ENCODE data around the gene HLA-DRB1.
"Not testable (repeated sequence)": the region's sequence is repeated elsewhere in the genome, so short reads cannot be mapped to it uniquely, and the experiment has no call there.

Gene HLA-DRB1

DNA sequence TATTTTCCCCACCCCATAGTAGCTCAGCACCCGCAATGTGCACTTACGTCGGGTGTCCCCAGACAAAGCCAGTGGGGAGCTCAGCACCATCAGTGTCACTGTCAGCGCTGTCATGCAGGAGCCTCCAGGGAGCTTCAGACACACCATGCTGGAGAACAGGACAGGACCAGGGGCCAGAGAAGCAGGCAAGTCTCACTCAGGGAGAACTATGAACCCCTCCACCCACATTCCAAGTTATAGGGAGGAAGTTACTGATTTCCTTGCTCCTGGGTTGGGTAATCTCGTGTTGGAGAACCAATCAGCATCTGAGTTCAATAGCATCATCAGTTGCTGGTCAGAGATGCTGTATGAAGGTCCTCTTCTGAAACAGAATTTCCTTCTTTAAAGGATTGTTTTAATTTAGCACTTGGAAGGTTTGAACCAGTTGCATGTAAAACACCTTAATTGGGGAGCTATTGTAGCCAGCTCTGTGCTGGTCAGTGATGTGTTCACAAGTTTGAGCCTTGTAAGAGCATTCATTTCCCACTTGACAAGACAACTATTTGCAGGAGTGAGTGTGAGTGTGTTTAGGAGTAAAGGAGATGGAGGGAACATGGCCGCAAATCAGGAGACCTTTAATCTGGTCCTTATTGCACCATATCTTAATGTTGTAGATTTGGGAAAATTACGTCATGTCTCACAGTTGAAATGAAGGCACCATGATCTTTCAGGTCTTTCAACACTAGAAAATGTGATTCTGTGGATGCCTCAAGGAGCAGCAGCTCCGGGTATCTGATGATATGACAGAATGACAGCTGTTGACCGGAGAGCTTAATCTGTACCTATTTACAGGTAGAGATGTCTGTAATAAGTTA is at the start of gene HLA-DRB1:
HLA-DRB1 (minus strand) TSS at position 253 of the 854 bp plus-strand sequence; CDS start at position 147, 106 bp downstream.
- in situ Hi-C loops (cut with MboI; ENCODE audit: low sequenced_read_pairs): no loop called here

DNA sequence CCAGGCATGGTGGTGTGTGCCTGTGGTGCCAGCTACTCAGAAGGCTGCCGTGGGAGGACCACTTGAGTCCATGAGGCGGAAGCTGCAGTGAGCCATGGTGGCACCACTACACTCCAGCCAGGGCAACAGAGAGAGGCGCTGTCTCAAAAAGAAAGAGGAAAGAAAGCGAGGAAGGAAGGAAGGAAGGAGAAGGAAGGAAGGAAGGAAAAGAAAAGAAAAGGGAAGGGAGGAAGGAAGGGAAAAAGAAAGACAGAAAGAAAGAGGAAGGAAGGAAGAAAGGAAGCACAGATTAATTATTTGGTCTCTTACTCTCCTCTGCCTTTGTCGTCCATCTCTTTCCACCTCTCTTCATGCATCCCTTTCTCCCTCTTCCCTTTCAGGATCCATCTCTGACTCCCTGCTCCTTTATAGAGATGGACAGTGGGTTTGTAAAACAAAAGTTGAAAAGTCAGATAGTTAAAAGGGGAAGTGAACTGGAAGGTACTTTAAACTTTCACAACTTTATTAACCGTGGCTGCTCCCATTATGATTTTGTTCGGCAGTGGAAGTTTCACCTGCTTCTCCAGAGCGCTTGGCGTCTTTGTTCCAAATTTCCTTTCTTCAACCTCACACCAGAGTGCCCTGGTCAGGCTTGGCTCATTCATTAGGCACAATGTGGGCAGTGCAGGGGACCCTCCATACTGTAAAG is 49.0 kb upstream of the HLA-DRB1 start:
- in situ Hi-C loops (cut with MboI; ENCODE audit: low sequenced_read_pairs): no loop called here

DNA sequence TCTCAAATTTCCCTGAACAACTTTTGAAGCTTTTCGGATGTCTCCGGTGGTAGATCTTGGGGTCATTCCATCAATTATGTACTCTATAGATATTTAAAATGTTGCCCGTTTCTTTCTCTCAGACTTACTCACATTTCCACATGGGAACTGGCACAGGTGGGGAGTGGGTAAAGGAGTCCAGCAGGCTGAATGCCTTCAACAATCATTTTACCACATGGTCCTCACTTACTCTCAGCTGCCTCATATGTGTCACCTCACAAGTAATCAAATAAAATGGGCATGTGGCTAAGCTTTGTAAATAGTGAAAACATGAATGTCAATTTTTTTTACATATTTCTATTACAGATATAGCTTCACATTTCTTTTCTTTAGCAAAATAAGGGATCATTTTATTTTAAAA is 48.2 kb upstream of the HLA-DRB1 start:
- in situ Hi-C loops (cut with MboI; ENCODE audit: low sequenced_read_pairs): no loop called here

DNA sequence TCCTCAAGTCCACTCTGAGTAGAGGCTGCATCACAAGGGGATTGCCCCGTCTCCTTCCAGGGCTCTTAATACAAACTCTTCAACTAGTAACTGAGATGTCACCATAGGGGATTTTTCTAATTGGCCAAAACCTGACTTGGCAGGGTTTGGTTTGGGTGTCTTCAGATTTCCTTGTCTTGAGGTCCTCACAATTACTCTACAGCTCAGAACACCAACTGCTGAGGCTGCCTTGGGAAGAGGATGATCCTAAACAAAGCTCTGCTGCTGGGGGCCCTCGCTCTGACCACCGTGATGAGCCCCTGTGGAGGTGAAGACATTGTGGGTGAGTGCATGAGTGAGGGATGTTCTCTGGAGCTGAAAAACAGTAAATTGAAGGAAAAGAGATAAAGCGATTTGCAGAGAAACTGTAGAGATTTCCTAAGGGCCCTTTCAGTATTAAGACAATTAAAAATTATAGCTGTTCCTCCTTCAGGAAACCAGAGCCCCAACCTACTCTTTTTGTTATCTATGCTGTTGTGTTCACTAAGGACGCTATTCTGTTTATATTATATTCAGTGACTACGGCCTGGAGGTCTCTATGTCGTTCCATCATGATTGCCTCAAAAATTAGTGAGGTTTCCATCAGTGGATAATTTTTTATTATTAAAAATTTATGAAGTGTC is 47.7 kb upstream of the HLA-DRB1 start, which contains the start of gene HLA-DQA1:
HLA-DQA1 (plus strand) TSS at position 188 of the 662 bp plus-strand sequence; CDS start at position 241, 53 bp downstream.
- in situ Hi-C loops (cut with MboI; ENCODE audit: low sequenced_read_pairs): no loop called here

DNA sequence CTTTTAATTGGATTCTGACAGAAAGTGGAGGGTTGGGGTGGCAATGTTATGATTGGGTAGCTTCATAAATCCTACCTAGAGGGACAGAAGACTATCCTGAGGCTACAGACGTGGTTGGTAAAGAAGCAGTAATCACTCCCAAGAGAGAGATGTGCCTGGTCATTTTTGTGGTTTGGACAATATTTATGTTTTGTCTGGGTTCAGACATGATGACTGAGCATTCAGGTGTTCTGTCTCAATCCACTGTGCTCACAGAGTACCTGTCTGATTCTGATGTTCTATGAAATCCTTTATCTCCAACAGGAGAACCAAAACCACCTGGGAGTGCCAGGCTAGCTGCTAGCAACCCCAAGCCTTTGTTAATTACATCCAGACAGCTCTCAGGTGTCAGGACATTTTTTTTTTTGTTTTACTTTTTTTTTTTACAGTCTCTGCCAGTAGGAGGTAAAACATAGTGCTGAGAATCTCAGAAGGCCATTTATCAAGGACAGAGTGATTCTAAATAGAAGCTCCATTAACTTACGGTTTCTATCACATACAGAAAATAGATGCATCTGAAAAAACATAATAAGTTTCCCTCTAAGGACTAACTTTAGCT is 46.0 kb upstream of the HLA-DRB1 start:
- in situ Hi-C loops (cut with MboI; ENCODE audit: low sequenced_read_pairs): no loop called here

DNA sequence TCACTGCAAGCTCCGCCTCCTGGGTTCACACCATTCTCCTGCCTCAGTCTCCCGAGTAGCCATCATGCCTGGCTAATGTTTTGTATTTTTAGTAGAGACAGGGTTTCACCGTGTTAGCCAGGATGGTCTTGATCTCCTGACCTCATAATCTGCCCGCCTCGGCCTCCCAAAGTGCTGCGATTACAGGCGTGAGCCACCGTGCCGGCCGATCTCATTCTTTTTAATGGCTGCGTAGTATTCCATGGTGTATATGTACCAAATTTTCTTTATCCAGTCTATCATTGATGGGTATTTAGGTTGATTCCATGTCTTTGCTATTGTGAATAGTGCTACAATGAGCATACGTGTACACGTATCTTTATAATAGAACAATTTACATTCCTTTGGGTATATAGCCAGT is 40.1 kb upstream of the HLA-DRB1 start:
- in situ Hi-C loops (cut with MboI; ENCODE audit: low sequenced_read_pairs): not testable (repeated sequence)

DNA sequence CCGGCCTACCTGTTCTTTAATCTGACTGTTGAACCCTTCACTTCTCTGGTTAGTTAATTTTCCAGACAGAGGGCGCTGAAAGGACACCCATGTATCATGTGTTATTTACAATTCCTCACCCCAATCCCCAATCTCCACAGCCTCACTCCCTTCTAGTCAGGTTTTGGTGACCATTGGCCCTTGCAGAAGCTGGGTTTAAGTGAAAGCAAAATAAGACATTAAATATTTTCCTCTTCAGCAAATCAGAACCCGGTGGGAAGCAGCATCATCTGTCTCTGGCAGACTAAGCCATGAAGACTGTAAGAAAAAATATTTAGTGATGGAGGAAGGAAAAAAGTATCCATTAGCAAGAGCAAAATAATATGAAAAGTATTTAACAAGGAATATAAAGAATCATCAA is 38.2 kb upstream of the HLA-DRB1 start:
- in situ Hi-C loops (cut with MboI; ENCODE audit: low sequenced_read_pairs): no loop called here

DNA sequence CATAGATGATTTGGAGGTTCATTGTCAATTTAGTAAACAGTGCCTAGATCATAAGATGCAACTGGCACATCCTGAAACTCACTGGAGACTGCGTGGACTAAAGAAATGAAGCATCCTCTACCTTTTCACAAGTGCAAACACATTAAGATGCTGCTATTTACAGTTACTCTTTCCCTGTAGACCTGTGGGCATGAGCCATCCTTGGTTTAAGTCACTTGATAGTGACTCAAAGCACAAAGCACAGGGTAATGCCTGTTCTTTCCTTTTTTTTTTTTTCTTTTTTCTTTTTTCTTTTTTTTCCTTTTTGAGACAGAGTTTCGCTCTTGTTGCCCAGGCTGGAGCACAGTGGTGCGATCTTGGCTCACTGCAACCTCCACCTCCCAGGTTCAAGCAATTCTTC is 37.6 kb upstream of the HLA-DRB1 start:
- in situ Hi-C loops (cut with MboI; ENCODE audit: low sequenced_read_pairs): no loop called here

DNA sequence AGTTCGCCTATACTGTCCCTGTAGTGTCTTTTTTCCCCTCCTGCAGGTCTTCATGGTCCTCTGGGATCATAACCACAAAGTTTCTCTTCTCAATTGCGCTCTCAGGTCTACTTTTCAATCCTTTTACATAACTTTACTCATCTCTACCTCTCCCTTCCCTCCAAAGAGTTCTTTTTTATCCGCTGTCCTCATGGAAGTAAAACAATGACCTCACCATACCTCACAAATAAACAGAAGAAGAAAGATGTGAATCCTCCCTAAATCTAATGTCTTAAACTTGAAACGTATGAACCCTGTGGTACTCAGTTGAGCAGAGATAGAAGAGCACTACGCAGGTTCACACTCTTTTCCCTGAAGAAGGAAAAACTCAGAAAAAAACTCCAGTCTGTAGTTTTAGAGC is 35.5 kb upstream of the HLA-DRB1 start:
- in situ Hi-C loops (cut with MboI; ENCODE audit: low sequenced_read_pairs): no loop called here

DNA sequence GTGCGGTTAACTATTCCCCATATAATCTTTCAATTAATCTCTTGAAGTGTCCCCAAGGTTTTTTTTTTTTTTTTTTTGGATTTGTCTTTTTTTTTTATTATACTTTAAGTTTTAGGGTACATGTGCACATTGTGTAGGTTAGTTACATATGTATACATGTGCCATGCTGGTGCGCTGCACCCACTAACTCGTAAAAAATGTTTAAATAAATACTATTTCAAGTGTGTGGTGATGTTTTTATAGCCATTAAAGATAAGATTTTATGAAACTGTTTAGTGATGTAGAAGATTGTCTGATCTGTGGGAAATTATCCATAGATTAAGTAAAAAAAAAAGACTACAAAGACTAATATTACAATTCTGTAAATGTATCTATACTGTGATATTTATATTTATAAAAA is 34.9 kb upstream of the HLA-DRB1 start:
- in situ Hi-C loops (cut with MboI; ENCODE audit: low sequenced_read_pairs): no loop called here

DNA sequence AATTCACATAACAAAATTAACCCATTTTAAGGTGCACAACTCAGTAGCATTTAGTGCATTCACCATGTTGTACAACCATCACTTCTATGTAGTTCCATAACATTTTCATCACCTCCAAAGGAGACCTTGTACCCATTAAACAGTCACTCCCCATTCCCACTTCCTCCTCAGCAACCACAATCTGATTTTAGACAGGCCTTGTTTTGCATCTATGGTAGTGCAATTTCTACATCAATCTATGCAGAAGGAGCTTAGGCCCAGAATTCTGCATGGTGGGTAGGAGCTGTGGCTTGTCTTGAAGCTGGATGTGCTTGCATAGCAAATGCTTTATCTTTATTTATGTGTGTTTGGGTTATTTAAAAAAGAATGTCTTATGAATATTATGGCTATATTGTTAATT is 34.0 kb upstream of the HLA-DRB1 start:
- in situ Hi-C loops (cut with MboI; ENCODE audit: low sequenced_read_pairs): no loop called here

DNA sequence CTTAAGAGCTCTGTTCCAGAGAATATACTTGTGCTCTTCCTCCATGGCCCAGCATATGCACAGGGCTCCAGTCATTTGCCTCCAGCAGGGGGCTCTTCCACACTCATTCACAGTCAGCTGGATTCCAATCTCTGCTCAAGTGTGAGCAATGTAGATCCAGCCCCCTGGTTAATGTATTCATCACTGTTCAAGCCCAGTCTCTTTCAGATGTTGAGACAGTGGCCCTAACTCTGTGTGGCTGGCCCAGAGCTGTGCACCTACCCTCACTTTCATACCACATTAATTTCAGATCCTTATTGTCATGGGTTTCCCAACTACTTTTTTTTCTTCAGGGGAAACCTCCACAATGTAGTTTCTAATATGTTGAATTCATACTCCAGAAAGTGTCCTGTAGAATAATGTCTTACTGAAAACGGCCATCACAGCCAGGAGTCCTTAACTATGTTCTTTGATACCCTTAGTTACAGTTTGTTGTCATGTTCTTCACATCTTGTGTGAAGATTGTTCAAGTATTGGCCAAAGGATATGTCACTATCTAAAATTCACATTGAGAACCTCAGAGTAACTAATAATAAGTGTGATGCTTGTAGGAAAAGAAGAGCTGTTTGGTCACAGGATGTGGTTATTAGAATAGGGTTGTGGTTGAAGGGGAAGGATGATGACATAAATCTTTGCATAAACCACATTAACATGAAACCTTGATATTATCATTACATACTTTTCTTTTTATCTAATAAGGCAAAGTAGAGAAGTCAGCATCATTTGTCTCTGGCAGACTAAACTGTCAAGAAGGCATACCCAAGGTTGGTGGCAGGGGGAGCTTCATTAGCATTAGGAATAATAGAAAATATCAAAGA is 33.1 kb upstream of the HLA-DRB1 start:
- in situ Hi-C loops (cut with MboI; ENCODE audit: low sequenced_read_pairs): no loop called here

DNA sequence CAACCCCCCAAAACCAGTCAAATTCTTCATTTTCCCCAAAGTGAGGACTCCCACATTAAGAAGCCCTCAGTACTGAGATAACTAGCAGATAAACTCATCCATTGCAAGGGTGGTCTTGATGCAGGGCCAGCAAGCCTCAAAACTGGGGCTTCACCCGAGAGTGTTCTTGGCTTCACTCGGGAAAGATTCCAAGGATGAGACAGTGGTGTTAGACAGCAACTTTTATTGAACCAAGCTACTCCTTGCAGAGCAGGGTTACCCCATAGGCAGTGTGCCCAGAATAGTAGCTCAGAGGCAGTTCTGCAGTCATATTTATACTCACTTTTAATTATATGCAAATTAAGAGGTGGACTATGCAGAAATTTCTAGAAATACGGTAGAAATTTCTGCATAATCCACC is 31.7 kb upstream of the HLA-DRB1 start:
- in situ Hi-C loops (cut with MboI; ENCODE audit: low sequenced_read_pairs): no loop called here

DNA sequence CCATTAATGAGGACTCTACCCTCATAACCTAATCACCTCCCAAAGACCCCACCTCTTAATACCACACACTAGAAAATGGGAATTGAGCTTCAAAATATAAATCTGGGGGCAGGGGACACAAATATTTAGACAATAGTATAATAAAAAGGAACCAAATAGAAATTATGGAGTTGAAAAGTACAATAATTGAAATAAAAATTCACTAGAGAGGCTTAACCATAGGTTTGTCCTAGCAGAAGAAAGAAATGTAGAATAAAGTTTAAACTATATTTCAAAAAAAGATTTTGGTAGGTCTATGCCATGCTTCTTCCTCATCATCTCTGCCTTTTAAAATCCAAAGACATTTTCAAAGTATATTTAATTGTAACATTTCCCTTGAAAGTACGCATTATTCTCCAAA is 28.1 kb upstream of the HLA-DRB1 start:
- in situ Hi-C loops (cut with MboI; ENCODE audit: low sequenced_read_pairs): no loop called here

DNA sequence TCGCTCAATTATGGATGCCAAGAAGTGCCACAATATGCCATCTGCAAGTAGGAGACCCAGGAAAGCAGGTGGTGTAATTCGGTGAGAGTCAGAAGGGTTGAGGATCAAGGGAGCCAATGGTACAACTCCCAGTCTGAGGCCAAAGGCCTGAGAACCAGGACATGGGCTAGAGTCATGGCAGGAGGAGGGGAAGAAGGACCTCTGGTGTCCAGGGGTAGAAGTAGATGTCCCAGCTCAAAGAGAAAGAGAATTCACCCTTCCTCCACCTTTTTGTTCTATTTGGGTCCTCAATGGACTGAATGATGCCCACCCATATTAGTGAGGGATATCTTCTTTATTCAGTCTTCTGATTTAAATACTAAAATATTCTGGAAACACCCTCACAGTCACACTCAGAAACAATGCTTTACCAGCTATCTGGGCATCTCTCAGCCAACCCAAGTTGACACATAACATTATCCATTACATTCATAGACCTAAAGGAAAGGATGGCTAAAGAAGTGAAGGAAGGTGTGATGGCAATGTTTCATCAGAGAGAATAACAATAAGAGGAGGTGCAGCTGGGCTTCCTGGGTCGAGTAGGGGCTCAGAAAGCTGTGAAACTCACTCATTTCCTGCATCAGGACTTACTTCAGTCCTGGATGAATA is 26.4 kb upstream of the HLA-DRB1 start:
- in situ Hi-C loops (cut with MboI; ENCODE audit: low sequenced_read_pairs): no loop called here

DNA sequence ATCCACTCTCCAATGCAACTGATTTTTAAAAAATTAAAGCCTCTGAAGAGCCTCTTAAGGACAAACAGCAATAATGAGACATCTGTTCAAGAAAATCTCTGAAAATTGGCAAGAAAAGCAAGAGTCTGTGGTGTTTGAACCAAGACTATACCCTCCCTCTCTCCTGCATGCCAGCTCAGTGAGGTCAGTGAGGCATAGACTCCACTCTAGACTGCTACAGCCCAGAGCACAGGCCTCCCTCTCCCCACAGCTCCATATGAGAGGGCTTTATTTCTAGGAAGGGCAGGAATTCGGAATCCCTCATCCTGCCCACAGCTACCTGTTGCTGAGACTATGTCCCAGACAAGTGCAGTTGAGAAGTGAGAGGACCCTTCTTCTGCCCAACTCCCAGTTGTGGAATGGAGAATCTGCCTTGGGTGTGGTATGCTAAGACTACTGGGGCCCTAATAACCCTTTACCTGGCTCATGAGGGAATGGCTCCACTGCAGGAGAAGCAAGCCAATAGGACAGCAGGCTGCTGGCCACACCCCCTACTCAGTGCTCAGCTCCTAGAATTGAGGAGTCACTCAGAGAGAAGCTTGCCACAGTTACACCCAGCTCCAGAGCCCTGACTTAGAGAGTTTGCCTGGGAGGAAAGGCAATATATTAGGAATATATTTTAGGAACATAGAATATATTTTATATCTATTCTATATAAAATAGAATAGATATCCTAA is 24.9 kb upstream of the HLA-DRB1 start:
- in situ Hi-C loops (cut with MboI; ENCODE audit: low sequenced_read_pairs): no loop called here

DNA sequence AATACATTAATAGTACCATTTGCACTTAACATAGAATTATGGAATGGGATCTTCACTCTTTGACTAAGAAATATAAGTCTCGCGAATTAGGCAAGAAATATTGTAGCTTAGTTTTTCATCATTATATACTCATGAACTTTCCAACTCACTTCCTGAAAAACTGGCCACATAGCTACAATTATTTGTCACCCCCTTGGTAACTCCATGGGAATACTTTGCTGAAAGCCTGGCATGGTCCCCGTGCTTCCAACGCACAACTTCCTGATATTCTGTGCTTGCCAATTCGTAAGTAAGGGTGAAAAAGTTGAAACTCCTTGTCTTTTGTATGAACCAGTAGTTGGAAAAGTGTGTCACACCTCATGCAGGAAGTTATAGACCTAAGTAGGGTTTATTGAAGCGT is 23.8 kb upstream of the HLA-DRB1 start:
- in situ Hi-C loops (cut with MboI; ENCODE audit: low sequenced_read_pairs): no loop called here

DNA sequence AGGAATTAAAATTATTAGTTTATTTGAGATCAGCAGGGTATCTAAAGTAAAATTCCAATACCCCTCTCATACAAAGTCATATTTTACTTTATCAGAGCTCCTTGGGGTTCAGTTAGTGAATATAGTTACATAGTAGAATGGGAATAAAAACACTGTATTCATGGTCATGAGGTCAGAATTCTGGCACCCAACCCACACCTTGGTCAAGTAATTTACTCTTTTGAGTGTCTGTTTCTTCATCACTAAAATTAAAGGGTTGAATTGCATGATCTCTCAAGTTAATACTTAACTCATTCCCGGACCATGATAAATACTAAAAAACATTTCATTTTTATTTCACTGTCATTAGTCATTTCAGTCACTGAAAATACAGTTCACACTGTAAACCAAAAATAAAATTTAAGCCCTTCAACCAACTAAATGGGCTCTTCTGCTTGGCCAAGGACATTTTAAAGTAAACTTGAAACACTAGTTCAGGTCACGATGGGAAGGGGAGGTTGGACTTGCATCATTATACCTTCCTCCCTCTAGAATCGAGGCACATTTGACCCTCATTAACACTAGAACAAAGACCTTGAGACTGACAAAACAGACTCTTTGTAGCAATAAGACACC is 21.1 kb upstream of the HLA-DRB1 start:
- in situ Hi-C loops (cut with MboI; ENCODE audit: low sequenced_read_pairs): no loop called here

All from HL-60/S4 treated with phorbol 12-myristate 13-acetate at 8.2 ng/mL for 4 days and 3 days (cell line).